HL-60/S4 (cell line): ENCODE results near the gene FGF21.

Experiments used
- in situ Hi-C: fragments of 300-500 bp; cut with MboI; formaldehyde crosslinking; loops from 2 replicates; pipeline ENCODE4 v1.14.3; 2022; ENCODE audit warnings: low sequenced_read_pairs

The FGF21 gene

GRCh38 chr19:48784527-48784926 lies 29.2 kb downstream of the FGF21 start:
- in situ Hi-C loops = loop anchor here (10.0 kb wide), 1 partner anchor 440 kb away; no protein-coding TSS in a partner anchor

DNA sequence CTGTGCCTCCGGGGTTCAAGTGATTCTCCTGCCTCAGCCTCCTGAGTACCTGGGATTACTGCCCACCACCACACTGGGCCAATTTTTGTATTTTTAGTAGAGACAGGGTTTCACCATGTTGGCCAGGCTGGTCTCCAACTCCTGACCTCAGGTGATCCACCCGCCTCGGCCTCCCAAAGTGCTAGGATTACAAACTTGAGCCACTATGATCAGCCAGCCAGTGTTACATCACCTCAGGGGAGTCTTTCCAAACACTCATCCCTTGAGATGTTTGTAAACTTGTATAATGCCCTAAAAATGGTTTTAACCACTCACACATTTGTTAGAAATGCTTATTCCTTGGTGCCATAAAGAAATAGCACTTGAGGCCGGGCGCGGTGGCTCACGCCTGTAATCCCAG lies 31.1 kb downstream of the FGF21 start:
- in situ Hi-C loops = loop anchor here (10.0 kb wide), 1 partner anchor 438 kb away; no protein-coding TSS in a partner anchor

- in situ Hi-C loops = loop anchor here (10.0 kb wide), 1 partner anchor 437 kb away; no protein-coding TSS in a partner anchor
Observed at GRCh38 chr19:48787331-48787730, 32.0 kb downstream of the FGF21 start.

- in situ Hi-C loops = loop anchor here (5.0 kb wide), 1 partner anchor 179 kb away; no protein-coding TSS in a partner anchor
Observed at GRCh38 chr19:48793271-48793670, 37.9 kb downstream of the FGF21 start.

GRCh38 chr19:48794291-48794690 lies 39.0 kb downstream of the FGF21 start:
- in situ Hi-C loops = loop anchor here (5.0 kb wide), 1 partner anchor 178 kb away; no protein-coding TSS in a partner anchor

DNA sequence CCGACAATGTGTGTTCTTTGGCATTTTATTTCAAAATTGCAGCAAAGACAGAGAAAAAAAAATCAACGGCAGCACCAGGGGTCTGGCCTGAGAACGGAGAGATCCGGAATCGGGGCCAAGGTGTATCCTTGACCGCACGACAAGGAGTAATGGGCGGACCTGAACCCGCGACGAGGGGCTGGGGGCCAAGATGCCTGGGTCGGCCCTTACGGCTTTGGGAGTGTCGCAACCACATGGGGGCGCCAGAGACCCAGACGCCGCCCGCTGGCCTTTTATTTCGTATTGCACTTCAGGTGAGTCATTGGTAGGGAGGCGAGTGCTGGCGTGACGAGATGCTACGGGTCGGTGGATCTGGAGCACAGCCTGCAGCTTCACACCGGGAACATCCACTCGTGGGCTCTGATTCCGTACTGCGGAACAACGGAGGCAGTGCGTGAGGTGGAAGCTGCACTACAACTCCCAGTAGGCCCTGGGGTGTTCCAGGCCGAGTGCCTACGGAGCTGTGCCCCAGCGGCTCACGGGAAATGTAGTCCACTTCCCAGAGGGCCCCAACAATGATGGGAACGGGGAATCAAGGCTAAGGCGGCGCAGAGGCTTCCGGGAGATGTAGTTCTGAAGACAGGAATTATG lies 39.8 kb downstream of the FGF21 start:
- in situ Hi-C loops = no loop called here

DNA sequence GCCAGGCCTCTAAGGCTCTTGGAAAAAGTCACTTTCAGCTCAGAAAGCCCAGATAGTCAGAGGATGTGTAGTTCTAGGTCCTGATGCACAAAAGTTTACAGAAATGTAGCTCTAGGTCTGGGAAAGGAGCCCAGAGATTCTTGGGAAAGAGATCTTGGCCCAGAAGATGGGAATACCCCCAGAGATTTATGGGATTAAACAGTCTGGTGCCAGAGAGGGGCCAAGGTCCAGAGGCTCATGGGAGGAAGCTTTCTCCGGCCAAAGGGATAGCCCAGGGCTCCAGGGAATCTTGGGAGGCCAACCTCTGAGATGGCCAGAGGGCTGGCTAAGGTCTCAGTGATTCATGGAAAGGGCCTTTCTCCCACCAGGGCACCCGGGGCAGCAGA lies 40.4 kb downstream of the FGF21 start:
- in situ Hi-C loops = no loop called here

GRCh38 chr19:48796298-48797083 lies 41.2 kb downstream of the FGF21 start:
- in situ Hi-C loops = no loop called here

- in situ Hi-C loops = no loop called here
Observed at GRCh38 chr19:48797103-48797502, 41.8 kb downstream of the FGF21 start.

DNA sequence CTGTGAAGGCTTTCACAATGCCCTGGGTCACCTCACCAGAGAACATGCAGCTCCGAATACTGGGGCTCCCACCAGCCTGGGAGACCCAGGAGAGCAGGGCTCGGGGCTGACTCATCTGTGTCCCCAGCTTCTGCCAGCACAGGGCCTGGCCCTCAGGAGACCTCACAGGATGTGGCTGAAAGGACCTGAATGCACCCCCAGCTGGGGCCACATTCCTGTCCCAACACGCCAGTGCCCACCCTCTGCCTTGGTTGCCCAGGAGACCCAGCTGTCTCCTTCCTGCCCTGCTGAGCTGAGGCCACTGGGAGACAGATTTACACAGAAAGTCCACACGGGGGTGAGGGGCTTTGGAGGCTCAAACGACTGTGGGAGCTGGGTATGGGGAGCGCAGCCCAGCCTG lies 43.6 kb downstream of the FGF21 start:
- in situ Hi-C loops = no loop called here

DNA sequence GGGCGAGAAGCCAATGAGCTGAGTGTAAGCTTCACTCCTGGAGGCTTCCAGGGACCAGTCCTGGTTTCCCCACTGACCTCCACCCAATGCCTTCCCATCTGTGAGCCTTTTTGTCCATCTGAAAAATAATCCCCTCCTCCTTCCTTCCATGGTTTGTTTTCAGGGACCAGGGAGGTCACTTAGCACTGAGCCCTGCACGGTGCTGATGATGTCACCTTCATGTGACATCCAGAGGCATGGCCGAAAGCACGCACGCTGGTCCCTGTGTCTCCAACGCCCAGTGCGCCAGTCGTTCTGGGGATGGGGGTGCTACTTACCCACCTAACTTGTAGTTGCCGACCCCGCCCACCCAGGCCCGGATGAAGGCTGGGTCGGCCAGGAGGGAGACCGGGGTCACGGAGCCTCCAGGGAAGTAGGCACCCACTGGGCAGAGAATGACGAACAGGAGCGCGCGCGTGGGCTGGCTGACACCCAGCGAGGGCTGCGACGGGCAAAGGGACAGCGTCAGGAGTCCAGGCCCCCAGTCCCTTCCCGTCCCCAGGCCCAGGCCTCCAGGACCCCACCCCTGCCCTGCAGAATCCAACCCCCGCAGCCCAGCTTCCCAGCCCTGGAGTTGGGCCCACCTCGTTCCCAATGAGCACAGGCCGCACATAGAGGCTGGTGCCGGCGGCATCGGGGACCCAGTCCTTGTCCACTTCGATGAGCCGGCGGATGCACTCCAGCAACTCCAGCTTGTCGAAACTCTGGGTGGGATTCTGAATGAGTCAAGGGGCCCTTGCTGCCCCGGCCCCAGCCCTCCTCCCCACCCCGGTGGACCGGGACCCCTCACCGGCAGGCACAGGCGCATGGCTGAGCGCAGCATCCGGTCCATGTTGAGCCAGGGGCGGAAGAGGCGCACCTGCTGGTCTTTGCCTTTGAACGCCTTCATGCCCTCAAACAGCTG lies 44.3 kb downstream of the FGF21 start:
- in situ Hi-C loops = no loop called here

DNA sequence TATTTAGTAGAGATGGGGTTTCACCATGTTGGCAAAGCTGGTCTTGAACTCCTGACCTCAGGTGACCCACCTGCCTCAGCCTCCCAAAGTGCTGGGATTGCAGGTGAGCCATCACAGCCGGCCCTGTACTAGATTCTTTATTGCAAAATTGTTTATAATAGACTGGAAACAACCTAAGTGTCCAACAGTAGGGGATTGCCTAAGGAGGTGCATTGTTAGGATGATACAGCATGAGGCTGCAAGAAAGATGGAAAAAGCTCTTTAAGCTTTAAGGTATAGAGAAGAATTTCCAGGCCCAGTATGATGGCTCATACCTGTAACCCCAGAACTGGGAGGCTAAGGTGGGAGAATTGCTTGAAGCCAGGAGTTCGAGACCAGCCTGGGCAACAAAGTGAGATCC lies 47.3 kb downstream of the FGF21 start:
- in situ Hi-C loops = no loop called here

DNA sequence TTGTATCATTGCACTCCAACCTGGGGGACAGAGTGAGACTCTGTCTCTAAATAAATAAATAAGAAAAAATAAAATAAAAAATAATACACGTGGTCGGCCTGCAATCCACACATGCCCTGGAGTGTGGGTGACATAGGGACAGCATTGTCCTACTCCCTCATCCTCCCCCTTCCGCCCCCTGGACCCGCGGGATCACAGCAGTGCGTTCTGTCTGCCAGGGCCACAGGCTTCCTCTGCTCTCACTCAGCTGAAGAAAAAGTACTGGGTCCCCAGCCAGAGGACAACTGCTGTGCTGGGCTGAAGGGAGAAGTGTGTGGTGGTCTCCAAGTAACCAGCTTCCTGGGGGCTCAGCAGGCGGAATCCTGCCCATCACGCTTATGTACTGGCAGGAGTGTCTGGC lies 49.2 kb downstream of the FGF21 start:
- in situ Hi-C loops = no loop called here

GRCh38 chr19:48805452-48805851 lies 50.1 kb downstream of the FGF21 start:
- in situ Hi-C loops = no loop called here

DNA sequence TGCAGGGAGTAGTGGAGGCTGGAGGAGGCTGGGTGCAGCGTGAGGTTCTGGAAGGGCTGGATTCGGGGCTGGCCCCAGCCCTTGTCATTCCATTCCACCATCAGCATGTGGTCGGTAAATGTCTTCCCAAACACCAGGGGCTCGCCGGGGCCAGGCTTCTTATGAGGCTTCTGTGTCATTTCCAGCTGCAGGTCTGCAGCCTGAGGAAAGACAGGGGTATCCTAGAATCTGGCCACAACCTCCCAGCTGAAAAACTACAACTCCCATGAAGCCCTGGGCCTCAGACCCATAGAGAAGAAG lies 51.1 kb downstream of the FGF21 start:
- in situ Hi-C loops = no loop called here

- in situ Hi-C loops = no loop called here
Observed at GRCh38 chr19:48806818-48807589, 51.7 kb downstream of the FGF21 start.

DNA sequence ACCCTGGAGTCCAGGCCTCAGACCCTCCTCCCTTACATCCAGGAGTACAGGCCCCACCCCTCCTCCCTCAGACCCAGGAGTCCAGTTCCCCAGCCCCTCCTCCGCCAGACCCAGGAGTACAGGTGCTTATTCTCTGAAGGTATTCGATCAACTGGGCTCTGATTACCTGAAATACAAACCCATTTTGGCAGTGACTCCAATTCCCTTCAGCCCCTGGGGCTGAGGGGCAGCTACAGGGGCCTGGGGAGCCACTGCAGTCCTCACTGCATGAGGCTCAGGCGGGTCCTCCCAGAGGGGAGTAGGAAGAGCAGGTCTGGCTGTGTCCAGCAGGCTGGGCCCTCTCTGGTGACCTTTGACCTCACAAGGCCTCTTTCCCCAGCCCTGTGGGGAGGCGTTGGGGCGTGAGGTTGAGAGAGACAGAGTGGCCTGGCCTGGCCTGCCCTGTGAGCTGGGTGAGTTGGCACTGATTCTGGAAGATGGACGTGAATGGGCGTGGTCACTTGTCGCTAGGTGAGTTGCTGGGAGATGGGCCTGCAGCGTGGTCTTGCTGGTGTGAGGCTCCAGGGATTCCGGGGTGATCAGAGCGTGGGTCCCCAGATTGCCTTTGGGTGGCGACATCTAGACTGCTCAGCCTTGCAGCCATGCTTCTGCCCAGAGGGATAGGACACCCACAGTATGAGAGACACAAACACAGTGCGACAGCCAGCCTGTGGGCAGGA lies 52.4 kb downstream of the FGF21 start:
- in situ Hi-C loops = no loop called here
